Glutamatergic neuron (in vitro differentiated cells): ENCODE results near the gene ABCA2. TPM values are rescaled to one million over a fixed set of nuclear protein-coding genes. Genes with fewer than 3 reads are reported as not detected.

Experiments
- DNase-seq: peaks from one replicate; pipeline ENCODE4 v3.0.0; 2022
- H3K27ac Mint-ChIP-seq: one replicate; pipeline ENCODE4 v1.8.0; 2020; ENCODE audit warnings: mild to moderate bottlenecking, mixed read lengths, inconsistent platforms; ENCODE audit not compliant: unreplicated experiment
- H3K27me3 Mint-ChIP-seq: one replicate; pipeline ENCODE4 v1.8.0; 2020; ENCODE audit warnings: mild to moderate bottlenecking, moderate library complexity, mixed read lengths, inconsistent platforms; ENCODE audit not compliant: unreplicated experiment
- H3K36me3 Mint-ChIP-seq: one replicate; pipeline ENCODE4 v1.8.0; 2020; ENCODE audit warnings: mild to moderate bottlenecking, mixed read lengths, inconsistent platforms; ENCODE audit not compliant: unreplicated experiment
- H3K4me1 Mint-ChIP-seq: one replicate; pipeline ENCODE4 v1.8.0; 2020; ENCODE audit warnings: mild to moderate bottlenecking, low read depth, mixed read lengths, inconsistent platforms; ENCODE audit not compliant: unreplicated experiment
- H3K4me3 Mint-ChIP-seq: one replicate; pipeline ENCODE4 v1.8.0; 2020; ENCODE audit warnings: mild to moderate bottlenecking, mixed read lengths, inconsistent platforms; ENCODE audit not compliant: unreplicated experiment
- H3K9me3 Mint-ChIP-seq: one replicate; pipeline ENCODE4 v1.8.0; 2020; ENCODE audit warnings: mild to moderate bottlenecking, moderate library complexity, mixed read lengths, inconsistent platforms; ENCODE audit not compliant: unreplicated experiment
- total RNA-seq: library from RNA; stranded (reverse); fragmentation: NEBNext Ultra II Directional; extraction: Animal tissue kit (Norgen Biotek cat#: 25700); gene quantifications from one replicate; pipeline ENCODE4 v1.2.1, GENCODE V29; 2021; ENCODE audit not compliant: unreplicated experiment
- TF ChIP-seq, protein P1 (sequence below): fragments of 200-600 bp; sonication (generic); IDR thresholded peaks from one replicate; pipeline ENCODE4 v1.5.0; 2021; ENCODE audit not compliant: partially characterized antibody, unreplicated experiment

Gene ABCA2
- total RNA-seq, 1 donor from 2014 or later, result 70.7 TPM

DNA sequence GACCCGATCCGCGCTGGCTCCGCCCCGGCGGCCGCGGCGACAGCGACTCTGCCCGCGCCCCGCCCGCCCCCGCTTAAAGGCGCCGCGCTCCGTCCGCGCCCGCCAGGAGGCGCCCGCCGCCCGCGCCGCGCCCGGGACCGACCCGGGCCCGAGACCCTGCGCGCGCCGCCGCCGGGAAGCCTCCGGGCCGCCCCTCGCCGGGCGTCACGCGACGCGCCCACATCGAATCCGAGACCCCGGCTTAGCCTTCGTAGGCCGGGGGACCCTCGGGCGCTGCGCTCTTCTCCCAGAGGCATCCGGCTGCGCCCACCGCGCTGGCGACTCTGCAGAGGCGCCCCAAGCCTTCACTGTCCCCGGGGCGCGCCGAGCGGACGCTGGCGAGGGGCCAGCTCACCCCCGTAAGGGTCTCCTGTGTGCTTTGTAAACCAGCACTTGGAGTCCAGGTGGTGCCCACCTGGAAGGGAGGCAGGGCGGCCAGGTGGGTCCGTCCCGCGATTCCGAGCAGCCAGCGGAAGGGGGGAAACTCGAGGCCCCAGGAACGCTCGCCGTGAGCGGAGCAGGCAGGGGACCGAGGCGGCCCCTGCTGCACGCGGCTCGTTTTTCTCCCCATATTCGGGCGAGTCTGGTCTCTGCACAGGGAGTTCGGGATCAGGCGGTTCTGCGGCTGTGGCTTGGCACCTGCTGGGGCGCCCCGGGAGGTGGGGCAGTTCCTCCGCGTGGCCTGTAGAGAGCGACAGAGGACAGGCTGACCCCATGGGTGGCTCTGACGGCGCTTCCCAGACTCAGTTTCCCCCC, 423 bp upstream of the ABCA2 start:
- Mint-ChIP-seq H3K4me1 (peaks cover 3% of the 10 kb centered on the region), H3K4me3 (peak overlapping the region; percentile 42), H3K27me3 (peaks cover 14% of the 10 kb centered on the region), H3K9me3 (peaks cover 3% of the 10 kb centered on the region), H3K27ac (no peak overlapping the region), H3K36me3 (no peaks in the 10 kb centered on the region)
- TF ChIP-seq, protein P1, sequence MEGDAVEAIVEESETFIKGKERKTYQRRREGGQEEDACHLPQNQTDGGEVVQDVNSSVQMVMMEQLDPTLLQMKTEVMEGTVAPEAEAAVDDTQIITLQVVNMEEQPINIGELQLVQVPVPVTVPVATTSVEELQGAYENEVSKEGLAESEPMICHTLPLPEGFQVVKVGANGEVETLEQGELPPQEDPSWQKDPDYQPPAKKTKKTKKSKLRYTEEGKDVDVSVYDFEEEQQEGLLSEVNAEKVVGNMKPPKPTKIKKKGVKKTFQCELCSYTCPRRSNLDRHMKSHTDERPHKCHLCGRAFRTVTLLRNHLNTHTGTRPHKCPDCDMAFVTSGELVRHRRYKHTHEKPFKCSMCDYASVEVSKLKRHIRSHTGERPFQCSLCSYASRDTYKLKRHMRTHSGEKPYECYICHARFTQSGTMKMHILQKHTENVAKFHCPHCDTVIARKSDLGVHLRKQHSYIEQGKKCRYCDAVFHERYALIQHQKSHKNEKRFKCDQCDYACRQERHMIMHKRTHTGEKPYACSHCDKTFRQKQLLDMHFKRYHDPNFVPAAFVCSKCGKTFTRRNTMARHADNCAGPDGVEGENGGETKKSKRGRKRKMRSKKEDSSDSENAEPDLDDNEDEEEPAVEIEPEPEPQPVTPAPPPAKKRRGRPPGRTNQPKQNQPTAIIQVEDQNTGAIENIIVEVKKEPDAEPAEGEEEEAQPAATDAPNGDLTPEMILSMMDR, result no peak
- peak; percentile 76 for DNase-seq

DNA sequence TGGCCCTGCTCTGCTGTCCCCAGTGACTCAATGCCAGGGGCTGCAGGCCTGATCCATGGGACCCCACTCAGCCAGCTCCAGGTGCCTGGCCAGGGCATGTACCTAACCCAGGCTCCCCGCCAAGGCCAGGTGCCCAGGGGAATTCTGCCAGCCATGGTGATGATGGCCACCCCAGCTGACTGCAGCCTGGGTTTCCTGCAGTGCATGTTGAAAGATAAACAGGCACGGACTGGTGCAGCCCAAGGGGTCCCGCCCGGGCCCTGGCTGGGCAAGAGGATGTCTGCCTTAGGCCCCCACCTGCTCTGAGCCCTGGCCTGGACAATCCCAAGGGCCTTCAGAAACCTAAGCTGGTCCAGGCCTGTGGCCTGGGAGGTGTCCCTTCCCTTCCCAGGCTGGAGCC, 1.2 kb downstream of the ABCA2 start:
- no peak for DNase-seq
- Mint-ChIP-seq H3K4me3 (peak overlapping the region; percentile 86), H3K27ac (no peak overlapping the region), H3K4me1 (peaks cover 3% of the 10 kb centered on the region), H3K9me3 (peaks cover 4% of the 10 kb centered on the region), H3K36me3 (no peaks in the 10 kb centered on the region), H3K27me3 (peaks cover 10% of the 10 kb centered on the region)
- TF ChIP-seq, protein P1, result no peak

DNA sequence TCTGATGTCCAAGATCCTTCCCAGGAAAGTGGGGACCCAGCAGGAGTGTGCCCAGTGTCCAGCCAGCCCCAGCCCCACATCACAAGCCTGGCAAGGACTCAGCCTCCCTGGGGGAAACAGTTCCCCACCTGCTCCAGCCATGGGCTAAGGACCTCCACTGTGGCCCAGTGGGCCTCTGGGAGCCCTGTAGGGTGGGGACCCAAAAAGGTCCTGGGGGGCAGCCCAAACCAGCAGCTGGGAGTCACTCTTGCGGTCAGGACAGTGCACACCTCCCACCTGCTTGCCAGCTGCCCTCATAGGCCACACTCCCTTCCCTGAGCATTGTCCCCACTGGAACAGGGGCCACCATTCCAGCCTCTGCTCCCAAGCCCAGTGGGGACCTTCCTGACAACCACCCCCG, 1.7 kb downstream of the ABCA2 start:
- no peak for DNase-seq
- Mint-ChIP-seq H3K4me1 (peaks cover 2% of the 10 kb centered on the region), H3K27ac (no peak overlapping the region), H3K27me3 (peaks cover 10% of the 10 kb centered on the region), H3K9me3 (peaks cover 4% of the 10 kb centered on the region), H3K36me3 (no peaks in the 10 kb centered on the region), H3K4me3 (no peak overlapping the region)
- TF ChIP-seq, protein P1, result no peak

DNA sequence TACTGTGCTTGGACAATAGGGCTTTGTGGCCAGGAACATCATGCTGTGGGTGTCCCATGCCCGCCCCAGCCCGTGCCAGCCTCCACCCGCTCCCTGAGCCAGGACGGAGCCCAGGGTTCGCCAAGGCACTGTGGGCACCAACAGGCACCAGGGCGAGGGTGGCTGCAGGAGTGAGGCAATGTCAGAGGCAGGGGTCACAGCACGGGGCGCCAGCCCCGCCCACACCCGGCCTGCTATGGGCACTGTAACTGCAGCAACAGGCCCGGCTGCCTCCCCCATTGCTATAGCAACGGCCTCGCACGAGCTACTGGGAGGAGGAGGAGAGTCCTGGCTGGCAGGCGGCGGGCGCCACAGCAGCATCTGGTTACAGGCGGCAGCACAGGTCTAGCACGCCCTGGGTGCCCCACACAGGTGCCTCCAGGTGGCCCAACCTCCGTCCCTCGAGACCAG, 2.5 kb downstream of the ABCA2 start:
- Mint-ChIP-seq H3K4me3 (no peak overlapping the region), H3K9me3 (peaks cover 4% of the 10 kb centered on the region), H3K27me3 (peaks cover 10% of the 10 kb centered on the region), H3K4me1 (peaks cover 2% of the 10 kb centered on the region), H3K27ac (no peak overlapping the region), H3K36me3 (no peaks in the 10 kb centered on the region)
- TF ChIP-seq, protein P1, result no peak
- no peak for DNase-seq

DNA sequence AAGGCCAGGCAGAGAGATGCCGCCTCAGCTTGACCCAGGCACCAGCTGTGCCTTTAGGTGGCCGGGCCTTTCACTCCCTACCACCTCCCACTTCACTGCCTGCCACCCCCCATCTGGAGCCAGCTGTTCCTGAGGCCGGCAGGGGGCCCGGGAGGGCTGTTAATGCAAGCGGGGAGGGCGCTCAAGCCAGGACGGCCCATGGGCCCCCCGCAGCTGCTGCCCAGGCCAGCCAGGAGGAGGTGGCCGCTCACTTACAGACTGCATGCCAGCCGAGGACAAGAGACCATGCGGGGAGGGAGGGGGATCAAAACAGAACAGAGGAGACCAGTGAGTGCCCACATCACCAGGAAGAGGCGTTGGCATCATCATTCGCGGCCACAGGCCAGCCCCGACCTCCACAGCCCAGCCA, 4.5 kb downstream of the ABCA2 start:
- Mint-ChIP-seq H3K4me3 (no peak overlapping the region), H3K36me3 (no peaks in the 10 kb centered on the region), H3K4me1 (peaks cover 2% of the 10 kb centered on the region), H3K9me3 (peaks cover 4% of the 10 kb centered on the region), H3K27me3 (peaks cover 4% of the 10 kb centered on the region), H3K27ac (no peak overlapping the region)
- DNase-seq, result no peak
- TF ChIP-seq, protein P1, result no peak
